MM.1S (cell line): ENCODE data around the gene GPS1.

Source experiments
- CTCF ChIP-seq: fragments of 300-600 bp; sonication (generic); IDR thresholded peaks from 2 replicates; pipeline ENCODE4 v1.5.1; 2016; ENCODE audit warnings: antibody characterized with exemption, low read length, mixed read lengths
- EZH2 ChIP-seq: fragments of 300-600 bp; sonication (generic); optimal IDR thresholded peaks from 2 replicates; pipeline ENCODE3; 2017; ENCODE audit warnings: low read depth, mild to moderate bottlenecking, antibody characterized with exemption, low read length, mixed read lengths

DNA sequence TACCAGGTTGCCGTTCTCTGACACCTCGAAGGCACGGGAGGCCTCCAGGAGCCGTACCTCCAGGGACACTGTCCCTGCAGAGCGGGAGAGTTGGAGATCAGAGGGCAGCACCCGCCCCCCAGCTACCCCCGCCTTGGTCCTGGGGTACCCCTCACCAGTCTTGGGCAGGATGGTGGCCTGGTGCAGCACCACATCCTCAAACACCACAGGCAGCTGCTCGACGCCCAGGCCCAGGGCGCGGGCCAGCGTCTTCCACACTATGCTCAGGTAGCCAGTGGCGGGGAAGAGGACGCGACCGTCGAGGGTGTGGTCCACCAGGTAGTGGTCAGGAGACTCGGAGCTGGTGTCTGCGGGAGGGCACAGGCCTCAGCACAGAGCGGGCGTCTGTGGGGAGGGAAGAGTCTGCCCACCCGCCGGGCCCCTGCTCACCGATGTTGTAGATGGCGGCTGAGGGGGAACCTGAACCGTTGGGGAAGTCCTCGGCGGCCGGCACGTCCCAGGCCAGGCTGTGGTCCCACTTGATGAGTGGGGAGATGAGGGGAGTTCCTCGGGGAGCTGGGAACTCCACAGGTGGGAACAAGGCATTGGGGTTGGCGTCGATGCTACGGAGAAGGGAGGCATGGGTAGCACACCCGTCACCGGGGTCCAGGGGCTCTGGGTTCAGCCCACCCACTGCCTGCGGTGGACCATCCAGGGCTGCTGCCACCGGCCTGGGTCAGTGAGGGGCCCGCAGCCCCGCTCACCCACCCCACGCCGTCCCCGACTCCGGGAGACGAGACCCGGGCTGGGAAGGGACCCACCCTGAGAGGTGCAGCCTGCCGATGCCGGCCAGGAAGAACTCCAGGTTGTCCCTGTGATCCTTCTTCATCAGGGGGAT is 36.5 kb downstream of the GPS1 start:
- TF ChIP-seq EZH2: no peak
- no peak for TF ChIP-seq CTCF
